Measurements from ENCODE around the gene STRN3.

DNA sequence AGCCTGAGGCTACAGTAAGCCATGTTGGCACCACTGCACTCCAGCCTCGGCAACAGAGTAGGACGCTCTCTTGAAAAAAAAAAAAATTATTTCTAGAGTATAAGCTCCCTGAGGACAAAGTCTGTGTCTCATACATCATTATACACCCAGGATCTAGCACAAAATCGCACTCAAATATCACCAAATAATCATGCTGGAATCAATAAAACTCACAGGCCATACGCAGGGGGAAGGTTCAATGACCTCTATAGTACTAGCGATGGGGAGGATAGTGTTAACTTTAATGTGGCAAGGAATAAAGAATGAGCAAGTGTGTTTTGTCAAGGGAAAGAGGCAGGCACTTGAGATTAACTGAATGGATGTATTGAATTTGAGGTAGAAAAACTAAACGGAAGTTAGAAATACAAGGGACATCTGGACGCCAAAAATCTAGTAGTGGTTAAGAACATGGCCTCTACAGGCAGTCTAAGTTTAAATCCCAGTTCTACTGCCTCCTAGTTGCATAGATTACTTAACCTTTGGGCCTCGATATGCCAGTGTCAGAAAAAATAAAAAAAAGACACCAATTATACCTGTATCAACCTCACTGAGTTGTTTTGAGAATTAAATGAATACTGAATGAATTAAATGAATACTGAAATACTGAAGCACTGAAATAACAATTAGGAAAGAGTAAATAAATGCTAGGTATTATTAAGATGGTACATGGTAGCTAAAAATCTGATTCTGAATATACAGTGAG is 5.2 kb downstream of the STRN3 start:
- no peak for TF ChIP-seq ZNF8 (CRISPR knock-in tag; IDR thresholded peaks at IDR 0.05)
- TF ChIP-seq CSDC2 (CRISPR knock-in tag; IDR thresholded peaks at IDR 0.05): no peak
- TF ChIP-seq BACH2 (CRISPR knock-in tag; IDR thresholded peaks at IDR 0.05; ENCODE audit: borderline replicate concordance): no peak
- TF ChIP-seq ZFP30 (CRISPR knock-in tag; IDR thresholded peaks at IDR 0.05): no peak
- TF ChIP-seq, protein P1, sequence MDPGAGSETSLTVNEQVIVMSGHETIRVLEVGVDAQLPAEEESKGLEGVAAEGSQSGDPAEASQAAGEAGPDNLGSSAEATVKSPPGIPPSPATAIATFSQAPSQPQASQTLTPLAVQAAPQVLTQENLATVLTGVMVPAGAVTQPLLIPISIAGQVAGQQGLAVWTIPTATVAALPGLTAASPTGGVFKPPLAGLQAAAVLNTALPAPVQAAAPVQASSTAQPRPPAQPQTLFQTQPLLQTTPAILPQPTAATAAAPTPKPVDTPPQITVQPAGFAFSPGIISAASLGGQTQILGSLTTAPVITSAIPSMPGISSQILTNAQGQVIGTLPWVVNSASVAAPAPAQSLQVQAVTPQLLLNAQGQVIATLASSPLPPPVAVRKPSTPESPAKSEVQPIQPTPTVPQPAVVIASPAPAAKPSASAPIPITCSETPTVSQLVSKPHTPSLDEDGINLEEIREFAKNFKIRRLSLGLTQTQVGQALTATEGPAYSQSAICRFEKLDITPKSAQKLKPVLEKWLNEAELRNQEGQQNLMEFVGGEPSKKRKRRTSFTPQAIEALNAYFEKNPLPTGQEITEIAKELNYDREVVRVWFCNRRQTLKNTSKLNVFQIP (CRISPR knock-in tag; IDR thresholded peaks at IDR 0.05; ENCODE audit: borderline replicate concordance, low read depth): no peak
- no peak for TF ChIP-seq PATZ1 (CRISPR knock-in tag; IDR thresholded peaks at IDR 0.05; ENCODE audit: borderline replicate concordance)
- no peak for TF ChIP-seq RARB (CRISPR knock-in tag; IDR thresholded peaks at IDR 0.05)

Data from SK-N-SH treated with all-trans-retinoic acid at 6 μM for 48 hours (cell line).